ENCODE results near the gene TRMT1.
"Not testable (repeated sequence)": the region's sequence is repeated elsewhere in the genome, so short reads cannot be mapped to it uniquely, and the experiment has no call there.

DNA sequence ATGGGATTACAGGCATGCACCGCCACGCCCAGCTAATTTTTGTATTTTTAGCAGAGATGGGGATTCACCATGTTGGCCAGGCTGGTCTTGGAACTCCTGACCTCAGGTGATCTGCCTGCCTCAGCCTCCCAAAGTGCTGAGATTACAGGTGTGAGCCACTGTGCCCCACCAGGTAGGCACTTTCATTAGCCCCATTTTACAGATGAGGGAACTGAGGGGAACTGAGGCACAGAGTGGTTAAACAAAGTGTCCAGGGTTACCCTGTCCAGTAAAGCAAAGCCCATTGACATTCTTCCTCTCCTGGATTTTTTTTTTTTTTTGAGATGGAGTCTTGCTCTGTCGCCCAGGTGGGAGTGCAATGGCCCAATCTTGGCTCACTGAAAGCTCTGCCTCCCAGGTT is 49.6 kb upstream of the TRMT1 start:
- TF ChIP-seq, protein P1, sequence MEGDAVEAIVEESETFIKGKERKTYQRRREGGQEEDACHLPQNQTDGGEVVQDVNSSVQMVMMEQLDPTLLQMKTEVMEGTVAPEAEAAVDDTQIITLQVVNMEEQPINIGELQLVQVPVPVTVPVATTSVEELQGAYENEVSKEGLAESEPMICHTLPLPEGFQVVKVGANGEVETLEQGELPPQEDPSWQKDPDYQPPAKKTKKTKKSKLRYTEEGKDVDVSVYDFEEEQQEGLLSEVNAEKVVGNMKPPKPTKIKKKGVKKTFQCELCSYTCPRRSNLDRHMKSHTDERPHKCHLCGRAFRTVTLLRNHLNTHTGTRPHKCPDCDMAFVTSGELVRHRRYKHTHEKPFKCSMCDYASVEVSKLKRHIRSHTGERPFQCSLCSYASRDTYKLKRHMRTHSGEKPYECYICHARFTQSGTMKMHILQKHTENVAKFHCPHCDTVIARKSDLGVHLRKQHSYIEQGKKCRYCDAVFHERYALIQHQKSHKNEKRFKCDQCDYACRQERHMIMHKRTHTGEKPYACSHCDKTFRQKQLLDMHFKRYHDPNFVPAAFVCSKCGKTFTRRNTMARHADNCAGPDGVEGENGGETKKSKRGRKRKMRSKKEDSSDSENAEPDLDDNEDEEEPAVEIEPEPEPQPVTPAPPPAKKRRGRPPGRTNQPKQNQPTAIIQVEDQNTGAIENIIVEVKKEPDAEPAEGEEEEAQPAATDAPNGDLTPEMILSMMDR (conservative IDR thresholded peaks at IDR 0.05) = not testable (repeated sequence)
- not testable (repeated sequence) for TF ChIP-seq ZFX (IDR thresholded peaks at IDR 0.05)

Data from C4-2B (cell line).